SW480 (cell line): ENCODE results near the gene EBF3.

ENCODE experiments used
- DNase-seq: peaks from one replicate; pipeline ENCODE4 v3.0.0-alpha.2; 2016; ENCODE audit warnings: low spot score

Gene EBF3, protein sequence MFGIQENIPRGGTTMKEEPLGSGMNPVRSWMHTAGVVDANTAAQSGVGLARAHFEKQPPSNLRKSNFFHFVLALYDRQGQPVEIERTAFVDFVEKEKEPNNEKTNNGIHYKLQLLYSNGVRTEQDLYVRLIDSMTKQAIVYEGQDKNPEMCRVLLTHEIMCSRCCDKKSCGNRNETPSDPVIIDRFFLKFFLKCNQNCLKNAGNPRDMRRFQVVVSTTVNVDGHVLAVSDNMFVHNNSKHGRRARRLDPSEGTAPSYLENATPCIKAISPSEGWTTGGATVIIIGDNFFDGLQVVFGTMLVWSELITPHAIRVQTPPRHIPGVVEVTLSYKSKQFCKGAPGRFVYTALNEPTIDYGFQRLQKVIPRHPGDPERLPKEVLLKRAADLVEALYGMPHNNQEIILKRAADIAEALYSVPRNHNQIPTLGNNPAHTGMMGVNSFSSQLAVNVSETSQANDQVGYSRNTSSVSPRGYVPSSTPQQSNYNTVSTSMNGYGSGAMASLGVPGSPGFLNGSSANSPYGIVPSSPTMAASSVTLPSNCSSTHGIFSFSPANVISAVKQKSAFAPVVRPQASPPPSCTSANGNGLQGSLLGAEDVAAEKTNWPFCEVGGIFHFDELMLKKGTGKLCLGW

DNA sequence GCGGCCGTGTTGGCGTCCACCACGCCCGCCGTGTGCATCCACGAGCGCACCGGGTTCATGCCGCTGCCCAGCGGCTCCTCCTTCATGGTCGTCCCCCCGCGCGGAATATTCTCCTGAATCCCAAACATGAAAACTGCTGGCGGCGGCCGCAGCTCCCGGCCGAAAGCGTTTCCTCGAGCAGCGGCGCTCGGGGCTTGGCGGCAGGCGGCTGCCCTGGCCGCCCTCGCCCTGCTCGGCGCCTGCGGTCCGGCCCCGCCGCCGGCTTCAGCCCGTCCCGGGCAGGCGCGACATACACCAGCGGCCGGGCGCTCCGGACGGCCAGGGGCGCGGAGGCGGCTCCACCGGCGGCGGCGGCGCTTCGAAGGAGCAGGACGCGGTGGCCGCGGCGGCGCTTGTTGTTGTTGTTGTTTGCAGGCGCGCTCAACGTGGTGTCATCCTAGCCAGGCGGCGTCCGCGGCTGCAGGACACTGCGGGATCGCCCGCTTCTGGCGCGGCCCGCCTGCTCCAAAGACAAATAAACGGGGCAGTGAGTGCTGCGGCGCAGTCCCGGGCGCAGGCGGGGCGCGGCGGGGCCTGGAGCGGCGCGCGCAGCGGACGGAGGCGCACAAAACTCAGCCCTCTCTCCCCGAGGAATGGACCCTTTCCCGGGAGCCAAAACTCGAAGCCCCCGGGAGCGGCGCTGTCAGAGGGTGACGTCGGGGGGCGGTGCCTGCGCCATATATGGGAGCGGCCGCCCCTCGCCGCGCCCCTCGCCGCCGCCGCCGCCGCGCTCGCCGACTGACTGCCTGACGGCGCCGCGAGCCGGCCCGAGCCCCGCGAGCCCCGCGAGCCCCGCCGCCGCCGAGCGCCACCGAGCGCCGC, at the start of gene EBF3:
Gene EBF3, minus strand, starts transcription at position 634 of the 861 bp plus-strand sequence. Its CDS starts 506 bp downstream, at position 128.
- DNase-seq: peak; percentile 63

DNA sequence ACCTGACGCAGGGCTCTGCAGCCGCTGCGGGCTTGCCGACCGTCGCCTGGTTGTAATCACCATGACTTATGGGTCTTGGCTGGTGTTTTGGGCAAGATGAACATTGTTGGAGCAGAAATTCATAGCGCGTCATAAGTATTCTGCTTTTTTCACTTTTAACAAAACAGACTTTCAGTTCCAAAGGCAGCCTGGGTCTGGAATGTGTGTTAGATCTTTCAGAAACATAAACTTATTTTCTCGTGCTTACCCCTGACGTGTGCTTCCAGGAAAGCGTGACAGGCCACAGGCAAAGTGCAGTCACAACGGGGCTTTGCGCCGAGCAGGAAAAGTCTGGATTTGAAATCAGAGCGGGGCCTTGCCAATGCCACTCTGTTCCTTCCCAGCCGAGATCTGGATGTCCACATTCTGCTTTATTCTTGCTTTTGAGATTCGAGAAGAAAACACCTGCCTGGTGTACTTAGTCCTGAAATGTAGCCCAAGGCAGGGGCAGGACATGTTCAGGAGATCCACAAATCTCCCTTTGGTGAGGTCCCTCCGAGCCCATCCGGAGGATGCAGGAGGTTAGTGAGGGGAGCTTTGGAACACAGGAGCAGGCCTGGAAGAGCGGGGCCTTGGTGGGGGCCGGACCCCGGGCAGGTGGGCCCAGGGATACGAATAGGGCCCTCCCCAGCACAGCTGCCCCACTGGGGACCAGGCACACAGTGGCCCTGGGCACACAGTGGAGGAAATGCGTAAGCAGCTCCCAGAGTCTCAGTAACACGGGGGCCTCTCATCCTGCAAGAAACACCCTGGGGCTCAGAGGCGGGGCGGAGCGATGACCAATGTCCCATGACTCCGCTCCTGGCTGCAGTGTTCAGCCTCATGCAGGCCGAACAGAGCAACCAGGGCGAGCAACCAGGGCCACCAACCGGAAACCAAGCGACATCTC, 49.5 kb upstream of the EBF3 start:
- DNase-seq: no peak

DNA sequence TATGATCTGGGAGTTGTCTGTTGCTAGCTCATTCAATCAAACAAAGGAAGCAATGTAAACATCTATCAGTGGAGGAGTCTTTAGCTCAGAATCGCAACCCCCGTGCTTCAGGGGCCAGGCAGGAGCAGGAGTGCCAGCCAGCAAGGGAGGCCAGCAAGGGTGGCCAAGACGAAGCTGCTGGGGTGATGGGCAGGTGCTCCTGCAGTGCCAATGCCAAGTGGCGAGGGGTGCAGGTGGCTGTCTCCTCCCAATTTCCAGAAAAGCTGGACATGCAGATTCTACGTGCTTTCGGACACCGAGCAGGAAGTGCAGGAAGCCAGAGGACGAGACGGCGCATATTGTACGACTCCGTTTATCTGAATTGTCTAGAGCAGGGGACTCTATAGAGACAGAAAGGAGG, 48.1 kb upstream of the EBF3 start:
- DNase-seq: no peak

DNA sequence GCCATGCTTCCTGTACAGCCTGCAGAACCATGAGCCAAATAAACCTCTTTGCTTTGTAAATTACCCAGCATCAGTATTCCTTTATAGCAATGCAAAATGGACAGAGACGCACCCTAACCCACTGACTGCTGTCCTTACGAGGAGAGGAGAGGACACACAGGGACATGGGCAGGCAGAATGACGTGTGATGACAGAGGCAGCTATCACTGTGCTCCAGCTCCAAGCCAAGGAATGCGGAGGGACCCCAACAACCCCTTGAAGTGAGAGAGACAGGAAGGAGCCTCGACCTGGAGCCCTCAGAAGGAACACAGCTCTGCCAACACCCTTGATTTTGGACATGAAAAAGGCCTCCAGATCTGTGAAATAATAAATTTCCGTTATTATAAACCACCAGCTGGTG, 46.6 kb upstream of the EBF3 start:
- no peak for DNase-seq

DNA sequence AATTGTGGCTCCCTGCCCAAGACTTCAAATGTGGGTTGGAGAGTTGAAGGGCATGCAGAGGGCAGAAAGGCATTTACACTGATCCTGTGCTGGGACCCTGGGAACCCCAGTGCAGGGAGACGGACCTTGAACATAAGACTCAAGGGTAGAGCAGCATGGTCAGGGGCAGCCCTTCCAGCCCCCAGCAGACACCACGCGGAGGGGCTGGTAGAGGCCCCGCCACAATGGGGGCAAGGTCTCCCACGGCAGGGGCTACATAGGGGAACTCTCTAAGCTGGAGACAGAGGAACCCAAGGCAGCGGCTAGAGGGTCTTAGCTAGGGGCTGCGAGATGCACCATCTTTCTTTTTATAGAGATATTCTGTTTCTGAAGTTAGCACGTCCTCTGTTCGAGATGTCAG, 45.2 kb upstream of the EBF3 start:
- DNase-seq: no peak

DNA sequence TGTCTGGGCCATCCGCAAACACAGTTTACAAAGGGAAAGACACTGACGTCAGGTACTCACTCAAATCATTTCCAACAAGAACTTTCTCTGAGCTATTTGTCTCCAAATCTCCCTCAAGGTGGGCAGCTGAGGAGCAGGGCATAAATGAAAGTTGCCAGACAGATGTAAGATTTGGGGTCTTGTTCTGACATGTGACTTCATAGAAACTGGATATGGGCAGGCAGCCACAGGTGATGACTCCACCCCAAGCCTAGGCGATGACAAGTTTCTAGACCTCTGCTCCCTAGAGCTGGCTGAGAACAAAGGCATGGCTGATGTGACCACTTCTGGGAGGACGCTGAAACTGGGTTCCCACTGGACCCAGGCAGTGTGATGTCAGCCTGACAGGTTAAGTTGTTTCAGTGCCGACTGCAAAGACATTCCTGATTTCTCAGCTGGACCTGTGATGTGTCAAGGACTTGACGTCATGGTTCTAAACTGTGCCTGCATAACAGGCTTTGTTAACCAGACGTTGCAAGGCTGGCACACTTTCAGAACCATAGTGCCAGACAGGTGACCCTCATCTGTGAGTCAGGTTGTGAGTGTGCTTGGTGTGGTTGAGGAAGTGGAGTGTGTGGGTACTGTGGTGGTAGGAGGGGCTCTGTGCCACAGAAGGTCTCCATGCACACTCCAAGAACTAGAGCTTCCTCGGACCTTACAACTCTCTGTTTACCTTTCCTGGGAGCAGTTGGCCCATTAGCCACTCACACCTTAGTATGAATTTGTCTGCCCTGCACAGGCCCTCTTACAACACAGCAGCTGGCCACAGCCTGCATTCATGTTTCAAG, 39.9 kb upstream of the EBF3 start:
- no peak for DNase-seq

DNA sequence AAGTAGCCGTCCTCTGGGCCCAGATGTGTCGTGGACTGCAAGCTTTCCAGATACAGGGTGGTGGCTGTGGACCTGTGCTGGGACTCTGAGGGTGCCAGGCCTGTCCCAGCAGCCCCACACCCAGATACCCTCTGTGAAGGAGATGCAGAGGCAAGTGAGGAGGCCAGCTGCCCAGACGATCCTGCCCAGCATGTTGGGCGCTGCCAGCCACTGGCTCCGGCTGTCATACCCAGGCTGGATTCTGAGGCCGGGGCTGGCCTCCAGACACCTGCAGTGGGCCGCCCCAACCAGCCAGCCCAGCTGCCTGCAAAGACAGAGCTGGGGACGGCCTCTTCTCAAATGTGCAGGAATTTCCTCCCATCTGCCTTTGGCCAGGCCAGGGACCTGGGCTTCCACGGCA, 39.1 kb upstream of the EBF3 start:
- DNase-seq: no peak

DNA sequence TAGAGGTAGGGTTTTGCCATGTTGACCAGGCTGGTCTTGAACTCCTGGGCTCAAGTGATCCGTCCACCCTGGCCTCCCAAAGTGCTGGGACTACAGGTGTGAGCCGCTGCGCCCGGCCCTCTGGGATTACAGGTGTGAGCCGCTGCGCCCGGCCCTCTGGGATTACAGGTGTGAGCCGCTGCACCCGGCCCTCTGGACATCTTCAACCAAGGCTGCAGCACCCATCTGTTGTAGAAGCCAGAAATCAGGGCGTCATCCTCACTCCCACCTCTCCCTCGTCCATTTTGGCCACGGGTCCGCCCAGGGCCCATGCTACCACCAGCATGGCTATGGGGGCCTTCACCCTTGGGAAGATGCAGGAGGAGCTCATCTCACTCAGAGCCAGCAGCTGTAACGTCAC, 38.5 kb upstream of the EBF3 start:
- DNase-seq: no peak

DNA sequence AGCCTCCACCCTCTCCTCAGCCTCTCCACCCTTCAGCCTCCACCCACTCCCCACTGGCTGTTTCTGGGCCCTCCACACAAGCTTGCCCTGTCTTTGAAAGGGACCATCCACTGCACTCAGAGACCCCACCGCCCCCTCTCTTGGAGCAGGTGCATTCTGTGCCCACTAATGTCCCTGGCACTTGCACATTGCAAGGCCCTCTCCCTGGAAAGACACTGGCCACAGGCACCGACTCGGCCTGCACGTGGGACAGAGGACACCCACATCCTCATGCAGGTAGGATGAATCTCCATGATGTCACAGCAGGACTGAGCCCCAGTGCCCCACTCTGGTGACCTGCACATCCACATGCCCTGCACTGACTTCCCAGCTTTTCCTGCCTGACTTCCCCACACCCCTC, 36.8 kb upstream of the EBF3 start:
- no peak for DNase-seq

DNA sequence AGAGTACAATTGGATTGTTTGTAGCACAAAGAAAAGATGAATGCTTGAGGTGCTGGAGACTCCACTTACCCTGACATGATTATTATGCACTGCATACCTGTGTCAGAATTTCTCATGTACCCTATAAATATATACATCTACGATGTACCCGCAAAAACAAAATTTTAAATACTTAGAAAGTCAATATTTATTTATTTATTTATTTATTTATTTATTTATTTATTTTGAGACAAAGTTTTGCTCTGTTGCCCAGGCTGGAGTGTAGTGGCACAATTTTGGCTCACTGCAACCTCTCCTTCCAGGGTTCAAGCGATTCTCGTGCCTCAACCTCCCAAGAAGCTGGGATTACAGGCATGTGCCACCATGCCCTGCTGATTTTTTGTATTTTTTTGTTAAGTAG, 35.1 kb upstream of the EBF3 start:
- DNase-seq: no peak

DNA sequence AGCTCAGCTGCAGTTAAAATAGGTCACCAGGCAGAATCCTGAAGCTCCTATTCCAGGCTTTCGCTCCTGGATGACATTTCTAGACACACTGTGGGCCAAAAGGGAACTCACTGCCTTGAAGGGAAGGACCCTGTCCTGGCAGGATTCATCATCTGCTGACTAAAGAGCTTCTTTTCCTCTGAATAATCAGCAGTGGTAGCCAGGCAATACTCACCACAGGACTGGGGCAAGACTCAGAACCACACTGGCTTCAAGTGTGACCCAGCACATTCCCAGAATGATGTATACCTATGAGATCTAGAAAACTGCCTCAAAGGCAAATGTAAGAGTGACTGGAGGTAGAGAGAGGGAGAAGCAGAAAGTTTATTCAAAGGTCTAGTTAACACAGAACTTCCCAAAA, 29.5 kb upstream of the EBF3 start:
- no peak for DNase-seq

DNA sequence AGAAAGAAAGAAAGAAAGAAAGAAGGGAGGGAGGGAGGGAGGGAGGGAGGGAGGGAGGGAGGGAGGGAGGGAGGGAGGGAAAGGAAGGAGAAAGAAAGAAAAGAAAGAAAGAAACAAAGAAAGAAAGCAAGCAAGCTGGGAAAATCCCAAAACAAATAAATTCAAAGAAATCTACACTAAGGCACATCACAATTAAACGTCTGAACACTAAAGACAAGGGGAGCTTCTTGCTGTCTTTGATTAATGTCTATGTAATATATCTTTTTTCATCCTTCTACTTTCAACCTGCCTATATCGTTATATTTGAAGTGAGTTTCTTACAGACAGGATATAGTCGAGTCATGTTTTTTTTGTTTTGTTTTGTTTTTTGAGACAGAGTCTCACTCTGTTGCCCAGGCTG, 28.3 kb upstream of the EBF3 start:
- DNase-seq: no peak

DNA sequence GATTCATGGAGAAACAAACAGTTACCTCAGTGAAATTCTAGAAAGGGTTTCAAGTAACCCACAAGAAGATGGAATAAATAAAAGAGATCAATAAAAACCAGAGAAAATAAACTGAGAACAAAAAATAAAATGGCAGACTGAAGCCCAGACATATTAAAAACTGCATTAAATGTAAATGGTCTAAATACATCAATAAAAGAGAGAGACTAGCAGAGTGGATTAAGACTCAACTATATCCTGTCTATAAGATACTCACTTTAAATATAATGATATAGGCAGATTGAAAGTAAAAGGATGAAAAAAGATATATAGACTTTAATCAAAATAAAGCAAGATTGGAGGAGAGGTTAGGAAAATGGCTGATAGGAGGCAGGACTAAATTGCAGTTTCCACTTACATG, 18.8 kb upstream of the EBF3 start:
- DNase-seq: no peak

DNA sequence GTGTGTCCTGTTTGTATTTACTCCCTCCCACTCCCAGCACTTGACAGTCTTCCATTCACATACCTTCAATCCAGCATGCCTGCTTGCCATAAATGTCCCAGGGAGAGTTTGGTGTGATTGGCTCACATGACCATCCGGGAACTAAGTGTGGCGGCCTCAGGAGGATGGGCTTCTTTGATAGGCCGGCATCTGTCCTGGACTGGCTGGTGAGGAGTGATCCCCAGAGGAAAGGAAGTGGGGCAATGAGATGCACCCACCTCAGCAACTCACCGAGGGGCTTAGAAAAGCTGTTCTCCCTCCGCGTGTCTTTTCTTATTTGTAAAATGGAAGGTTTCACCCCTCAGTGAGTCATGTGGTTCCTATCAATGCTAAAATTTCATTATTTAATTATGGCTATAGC, 14.9 kb upstream of the EBF3 start:
- no peak for DNase-seq

DNA sequence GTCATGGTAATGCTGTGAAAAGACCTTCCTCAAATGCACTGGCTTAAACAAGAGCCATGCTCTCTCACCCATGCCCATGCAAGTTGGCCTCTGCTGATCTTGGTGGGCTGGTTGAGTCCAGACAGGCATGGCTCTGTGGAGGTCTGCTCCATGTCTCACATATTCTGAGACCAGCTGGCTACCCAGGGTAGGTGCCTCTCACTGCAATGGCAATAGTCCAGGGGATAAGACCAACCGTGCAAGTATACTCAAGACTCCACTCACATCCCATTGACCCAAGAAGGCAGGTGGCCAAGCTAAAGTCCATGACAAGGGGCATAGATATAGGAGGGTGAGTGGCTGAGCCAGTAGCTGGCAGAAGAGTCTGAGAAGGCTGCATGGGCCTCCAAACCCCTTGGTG, 14.2 kb upstream of the EBF3 start:
- no peak for DNase-seq

DNA sequence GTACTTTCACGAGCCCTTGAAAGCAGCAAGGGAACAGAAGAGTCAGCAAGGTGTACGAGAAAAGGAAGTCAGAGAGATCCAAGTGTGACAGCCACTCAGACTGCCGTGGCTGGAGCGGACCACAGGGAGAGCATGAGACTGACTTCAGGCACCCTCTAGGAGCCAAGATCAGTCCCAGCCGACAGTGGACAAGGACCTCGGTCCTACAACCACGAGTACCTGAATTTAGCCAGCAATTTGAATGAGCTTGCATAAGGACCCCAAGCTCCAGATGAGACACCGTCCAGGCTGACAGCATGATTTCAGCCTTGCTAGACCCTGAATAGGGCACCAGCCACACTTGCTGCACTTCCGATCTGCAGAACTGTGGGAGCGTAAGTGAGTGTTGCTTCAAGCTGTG, 13.7 kb upstream of the EBF3 start:
- no peak for DNase-seq

DNA sequence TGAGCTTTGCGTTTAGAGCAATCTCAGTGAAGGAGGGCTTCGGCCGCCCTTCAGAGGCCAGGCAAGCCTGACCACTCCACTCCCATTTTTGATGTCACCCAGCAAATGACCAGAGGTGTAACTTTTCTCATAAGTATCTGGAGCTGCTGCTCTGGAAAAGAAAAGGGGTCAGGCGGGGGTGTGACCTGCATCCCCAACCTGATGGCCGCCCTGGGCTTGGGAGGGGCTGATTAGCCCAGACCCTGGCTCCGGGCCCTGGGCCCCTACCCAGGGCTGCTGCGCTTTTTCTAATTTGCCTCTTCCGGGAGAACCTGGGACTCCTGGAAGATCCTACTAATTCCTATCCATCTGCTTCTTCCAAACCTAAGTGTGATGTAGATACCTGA, 9.6 kb upstream of the EBF3 start:
- DNase-seq: no peak

DNA sequence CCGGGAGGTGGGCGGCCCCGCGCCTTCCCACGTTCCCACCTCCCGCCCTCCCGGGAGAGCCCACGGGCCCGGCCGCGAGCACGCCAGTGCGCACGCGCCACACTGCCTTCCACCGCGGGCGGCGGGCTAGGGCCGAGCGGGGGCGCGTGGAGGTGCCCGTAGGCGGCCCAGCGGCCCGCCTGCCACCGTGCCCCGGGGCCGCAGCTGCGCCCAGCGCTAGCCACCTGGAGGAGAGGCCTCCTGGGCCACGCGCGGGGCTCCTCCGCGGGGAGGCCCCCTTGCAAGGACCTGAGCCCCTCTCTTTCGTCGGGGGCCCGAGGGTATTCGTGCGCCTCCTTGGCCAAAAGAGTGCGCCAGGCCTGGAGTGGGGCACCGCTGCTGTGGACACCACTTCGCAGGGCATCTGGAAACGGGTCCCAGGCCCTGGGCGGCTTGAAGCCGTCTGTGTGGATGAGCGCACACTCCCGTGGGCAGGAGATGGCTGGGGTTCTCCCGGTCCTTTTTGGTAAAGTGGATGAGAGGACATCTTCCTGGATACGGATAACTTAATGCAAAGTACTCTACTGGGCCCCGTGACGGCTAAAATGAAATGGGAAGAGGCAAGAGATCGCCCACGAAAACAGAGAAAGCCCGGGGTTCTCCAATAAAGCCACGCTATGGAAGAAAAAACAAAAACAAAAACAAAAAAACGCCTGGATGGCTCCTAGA, 9.0 kb upstream of the EBF3 start:
- DNase-seq: no peak

DNA sequence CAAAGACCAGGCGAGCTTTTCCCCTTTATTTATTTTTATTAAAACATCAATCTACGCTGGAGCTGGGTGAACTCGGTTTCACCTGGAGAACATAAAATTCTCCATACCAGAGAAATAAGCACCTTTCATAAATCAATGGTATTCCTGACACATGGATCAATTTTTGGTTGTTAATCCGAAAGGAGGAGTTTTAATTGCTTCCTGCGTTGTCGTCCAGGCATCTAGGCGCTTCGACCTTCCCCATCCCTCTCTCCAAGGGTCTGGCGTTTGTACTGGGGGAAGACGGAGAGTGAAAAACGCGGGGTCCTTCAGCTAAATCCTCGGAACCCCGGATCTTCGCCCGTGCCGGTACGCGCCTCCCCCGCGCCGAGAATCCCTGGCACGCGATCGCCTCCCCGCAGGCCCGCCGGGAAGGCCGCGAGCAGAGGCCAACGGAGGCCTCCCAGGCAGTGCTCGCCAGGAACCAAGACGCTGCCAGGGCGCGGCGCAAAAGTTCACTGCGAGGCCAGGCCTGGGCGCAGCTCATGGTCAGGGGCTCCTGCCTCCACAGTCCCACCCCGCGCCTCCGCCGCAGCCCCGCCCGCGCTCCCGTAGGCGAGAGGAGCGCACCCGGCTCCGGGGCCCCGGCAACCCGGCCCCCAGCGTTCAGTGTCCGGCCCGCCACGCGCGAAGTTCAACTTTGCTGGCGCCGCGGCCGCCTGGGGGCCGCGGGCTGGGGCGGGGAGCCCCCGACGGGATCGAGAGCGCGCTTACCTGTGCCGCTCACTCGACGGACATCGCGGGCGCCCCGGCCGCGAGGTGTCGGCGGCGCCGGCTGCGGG, 8.3 kb upstream of the EBF3 start:
- DNase-seq: no peak
